ENCODE measurements around the gene BEST4.
A peak's percentile ranks its signal among the peaks of the same experiment; 100 is the strongest.

Gene BEST4

DNA sequence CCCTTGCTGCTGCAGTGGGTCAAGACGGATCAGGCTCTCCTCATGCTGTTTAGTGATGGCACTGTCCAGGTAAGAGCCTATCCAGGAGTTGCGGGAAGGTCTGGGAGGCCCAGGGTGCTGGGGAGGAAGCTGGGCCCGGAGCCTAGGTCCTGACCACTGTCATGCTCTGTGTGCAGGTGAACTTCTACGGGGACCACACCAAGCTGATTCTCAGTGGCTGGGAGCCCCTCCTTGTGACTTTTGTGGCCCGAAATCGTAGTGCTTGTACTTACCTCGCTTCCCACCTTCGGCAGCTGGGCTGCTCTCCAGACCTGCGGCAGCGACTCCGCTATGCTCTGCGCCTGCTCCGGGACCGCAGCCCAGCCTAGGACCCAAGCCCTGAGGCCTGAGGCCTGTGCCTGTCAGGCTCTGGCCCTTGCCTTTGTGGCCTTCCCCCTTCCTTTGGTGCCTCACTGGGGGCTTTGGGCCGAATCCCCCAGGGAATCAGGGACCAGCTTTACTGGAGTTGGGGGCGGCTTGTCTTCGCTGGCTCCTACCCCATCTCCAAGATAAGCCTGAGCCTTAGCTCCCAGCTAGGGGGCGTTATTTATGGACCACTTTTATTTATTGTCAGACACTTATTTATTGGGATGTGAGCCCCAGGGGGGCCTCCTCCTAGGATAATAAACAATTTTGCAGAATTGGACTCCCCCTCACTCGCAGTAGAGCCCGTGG lies 17.5 kb upstream of the BEST4 start:
- no peak overlapping the region for H3K4me3 ChIP-seq (replicated peaks; ENCODE audit: low read depth, low read length)
- TF ChIP-seq, protein P1, sequence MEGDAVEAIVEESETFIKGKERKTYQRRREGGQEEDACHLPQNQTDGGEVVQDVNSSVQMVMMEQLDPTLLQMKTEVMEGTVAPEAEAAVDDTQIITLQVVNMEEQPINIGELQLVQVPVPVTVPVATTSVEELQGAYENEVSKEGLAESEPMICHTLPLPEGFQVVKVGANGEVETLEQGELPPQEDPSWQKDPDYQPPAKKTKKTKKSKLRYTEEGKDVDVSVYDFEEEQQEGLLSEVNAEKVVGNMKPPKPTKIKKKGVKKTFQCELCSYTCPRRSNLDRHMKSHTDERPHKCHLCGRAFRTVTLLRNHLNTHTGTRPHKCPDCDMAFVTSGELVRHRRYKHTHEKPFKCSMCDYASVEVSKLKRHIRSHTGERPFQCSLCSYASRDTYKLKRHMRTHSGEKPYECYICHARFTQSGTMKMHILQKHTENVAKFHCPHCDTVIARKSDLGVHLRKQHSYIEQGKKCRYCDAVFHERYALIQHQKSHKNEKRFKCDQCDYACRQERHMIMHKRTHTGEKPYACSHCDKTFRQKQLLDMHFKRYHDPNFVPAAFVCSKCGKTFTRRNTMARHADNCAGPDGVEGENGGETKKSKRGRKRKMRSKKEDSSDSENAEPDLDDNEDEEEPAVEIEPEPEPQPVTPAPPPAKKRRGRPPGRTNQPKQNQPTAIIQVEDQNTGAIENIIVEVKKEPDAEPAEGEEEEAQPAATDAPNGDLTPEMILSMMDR (IDR thresholded peaks at IDR 0.05; ENCODE audit: low read length, missing control alignments): no peak

GRCh38 chr1:44803312-44804095 lies 15.5 kb upstream of the BEST4 start:
- TF ChIP-seq, protein P1 (IDR thresholded peaks at IDR 0.05; ENCODE audit: low read length, missing control alignments): no peak
- H3K4me3 ChIP-seq (replicated peaks; ENCODE audit: low read depth, low read length): peak overlapping the region; percentile 87
- DNase-seq (ENCODE audit: low read depth): no peak

More for the DNA sequence above, 17.5 kb upstream of the BEST4 start:
- no peak for DNase-seq (ENCODE audit: low read depth)

- no peak for DNase-seq (ENCODE audit: low read depth)
- TF ChIP-seq, protein P1 (IDR thresholded peaks at IDR 0.05; ENCODE audit: low read length, missing control alignments): no peak
- peak overlapping the region; percentile 87 for H3K4me3 ChIP-seq (replicated peaks; ENCODE audit: low read depth, low read length)
Observed at GRCh38 chr1:44803062-44803311, 15.0 kb upstream of the BEST4 start.

DNA sequence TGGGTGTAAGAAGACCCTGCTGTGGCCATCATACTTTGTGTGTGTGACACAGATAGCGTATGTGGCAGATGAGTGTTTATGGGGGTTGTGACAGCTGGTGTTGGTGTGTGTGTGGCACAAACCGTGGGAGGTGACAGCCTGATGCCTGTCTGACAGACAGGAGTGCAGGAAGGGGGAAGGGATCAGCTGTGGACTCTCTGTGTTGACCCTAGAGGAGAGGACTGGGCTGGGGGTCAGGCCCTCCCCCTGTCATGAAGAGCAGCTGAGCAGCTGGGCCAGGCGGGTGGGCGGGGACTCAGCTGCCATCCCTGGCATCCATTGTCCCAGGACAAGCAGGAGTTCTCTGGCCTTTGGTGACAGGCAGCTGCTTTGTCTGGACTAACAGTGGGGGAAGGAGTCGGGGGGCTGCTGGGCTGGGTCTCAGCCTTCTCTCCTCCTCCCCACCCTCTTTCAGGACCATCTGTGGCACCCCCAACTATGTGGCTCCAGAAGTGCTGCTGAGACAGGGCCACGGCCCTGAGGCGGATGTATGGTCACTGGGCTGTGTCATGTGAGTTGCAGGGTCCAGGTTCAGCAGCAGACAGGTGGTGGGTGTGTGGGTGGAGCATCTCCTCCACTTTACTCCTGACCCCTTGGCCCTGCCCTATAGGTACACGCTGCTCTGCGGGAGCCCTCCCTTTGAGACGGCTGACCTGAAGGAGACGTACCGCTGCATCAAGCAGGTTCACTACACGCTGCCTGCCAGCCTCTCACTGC lies 14.5 kb upstream of the BEST4 start:
- TF ChIP-seq, protein P1 (IDR thresholded peaks at IDR 0.05; ENCODE audit: low read length, missing control alignments): no peak
- peak overlapping the region; percentile 87 for H3K4me3 ChIP-seq (replicated peaks; ENCODE audit: low read depth, low read length)
- DNase-seq (ENCODE audit: low read depth): no peak

DNA sequence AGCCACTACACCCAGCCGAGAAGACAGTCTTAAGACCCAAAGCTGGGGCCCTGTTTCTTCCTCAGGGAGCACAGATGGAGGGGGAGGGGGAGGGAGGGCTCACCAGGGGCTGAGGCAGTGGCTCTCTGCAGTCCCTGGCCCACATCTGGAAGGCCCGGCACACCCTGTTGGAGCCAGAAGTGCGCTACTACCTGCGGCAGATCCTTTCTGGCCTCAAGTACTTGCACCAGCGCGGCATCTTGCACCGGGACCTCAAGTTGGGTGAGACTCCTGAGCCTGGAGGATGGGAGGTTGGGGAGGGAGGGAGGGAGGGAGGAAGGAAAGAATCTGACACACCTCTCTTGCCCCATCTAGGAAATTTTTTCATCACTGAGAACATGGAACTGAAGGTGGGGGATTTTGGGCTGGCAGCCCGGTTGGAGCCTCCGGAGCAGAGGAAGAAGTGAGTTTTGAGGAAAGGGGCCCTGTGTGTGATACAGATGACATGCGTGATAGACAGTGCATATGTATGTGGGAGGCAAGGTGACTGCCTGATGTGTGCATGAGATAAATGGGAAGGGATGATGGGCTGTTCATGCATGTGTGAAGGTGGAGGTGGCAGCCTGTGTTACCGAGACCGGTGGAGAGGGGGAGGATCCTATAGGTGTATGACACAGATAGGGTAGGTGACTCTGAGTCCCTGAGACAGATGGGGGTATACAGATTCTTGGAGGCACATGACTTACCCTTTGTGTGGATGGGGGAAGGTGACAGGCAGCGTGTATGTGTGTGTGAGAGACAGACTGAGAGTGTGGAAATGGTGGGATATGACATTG lies 13.7 kb upstream of the BEST4 start:
- peak overlapping the region; percentile 87 for H3K4me3 ChIP-seq (replicated peaks; ENCODE audit: low read depth, low read length)
- TF ChIP-seq, protein P1 (IDR thresholded peaks at IDR 0.05; ENCODE audit: low read length, missing control alignments): no peak
- DNase-seq (ENCODE audit: low read depth): no peak

DNA sequence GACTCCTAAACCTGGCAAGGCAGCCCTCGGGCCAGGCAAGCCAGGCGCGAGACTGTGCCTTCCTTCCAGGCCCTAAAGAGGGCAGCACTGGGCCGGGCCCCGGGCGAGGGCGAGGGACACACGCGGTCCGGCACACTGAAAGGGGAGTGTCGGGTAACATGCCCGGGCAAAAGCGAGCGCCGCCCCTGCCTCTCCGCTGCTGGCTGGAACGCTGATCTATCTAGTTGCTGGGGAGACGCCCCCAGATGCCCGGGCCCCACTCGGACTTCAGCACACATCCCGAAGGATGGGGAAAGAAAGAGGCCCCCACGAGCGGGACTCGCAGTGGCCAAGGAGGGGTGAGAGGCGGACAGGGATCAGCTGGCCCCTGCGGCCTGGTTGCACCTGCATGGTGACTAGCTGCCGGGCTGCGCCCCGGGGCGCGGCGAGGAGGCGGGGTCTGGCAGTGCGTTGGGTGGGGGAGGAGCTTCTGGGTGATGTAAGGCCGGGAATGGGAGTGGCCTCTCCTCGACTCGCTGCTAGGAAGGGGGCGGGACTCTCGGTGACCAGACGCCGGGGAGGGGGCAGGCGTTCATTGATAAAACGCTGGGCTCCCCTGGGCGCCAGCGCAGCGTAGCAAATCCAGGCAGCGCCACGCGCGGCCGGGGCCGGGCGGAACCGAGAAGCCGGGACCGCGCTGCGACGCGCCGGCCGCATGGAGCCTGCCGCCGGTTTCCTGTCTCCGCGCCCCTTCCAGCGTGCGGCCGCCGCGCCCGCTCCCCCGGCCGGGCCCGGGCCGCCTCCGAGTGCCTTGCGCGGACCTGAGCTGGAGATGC lies 12.0 kb upstream of the BEST4 start, which contains the start of gene PLK3:
Gene PLK3, plus strand, starts transcription at position 608 of the 815 bp plus-strand sequence. Its CDS starts 87 bp downstream, at position 695.
- peak; percentile 99 for DNase-seq (ENCODE audit: low read depth)
- TF ChIP-seq, protein P1 (IDR thresholded peaks at IDR 0.05; ENCODE audit: low read length, missing control alignments): peak; percentile 85
- H3K4me3 ChIP-seq (replicated peaks; ENCODE audit: low read depth, low read length): peak within 1 kb of the TSS; percentile 87
